Breast epithelium (tissue), 3 donors: ENCODE data around the gene DACH2.

ENCODE experiments used
- POLR2A ChIP-seq: fragments of 450-650 bp; IDR thresholded peaks from one replicate; pipeline ENCODE4 v1.6.1; 2016; ENCODE audit warnings: antibody characterized with exemption, mild to moderate bottlenecking, moderate library complexity
- POLR2AphosphoS5 ChIP-seq, 3 donors: sonication (generic); formaldehyde crosslinking; IDR thresholded peaks; one replicate each; pipeline ENCODE4 v1.6.1; 2017; ENCODE audit warnings: antibody characterized with exemption in 3 of 3
- TF ChIP-seq, protein P1 (sequence below), 3 donors: fragments of 450-650 bp; IDR thresholded peaks; one replicate each; pipeline ENCODE4 v1.5.1; 2016 to 2017; ENCODE audit warnings: antibody characterized with exemption in 3 of 3, mild to moderate bottlenecking in 3 of 3, moderate library complexity in 3 of 3

DNA sequence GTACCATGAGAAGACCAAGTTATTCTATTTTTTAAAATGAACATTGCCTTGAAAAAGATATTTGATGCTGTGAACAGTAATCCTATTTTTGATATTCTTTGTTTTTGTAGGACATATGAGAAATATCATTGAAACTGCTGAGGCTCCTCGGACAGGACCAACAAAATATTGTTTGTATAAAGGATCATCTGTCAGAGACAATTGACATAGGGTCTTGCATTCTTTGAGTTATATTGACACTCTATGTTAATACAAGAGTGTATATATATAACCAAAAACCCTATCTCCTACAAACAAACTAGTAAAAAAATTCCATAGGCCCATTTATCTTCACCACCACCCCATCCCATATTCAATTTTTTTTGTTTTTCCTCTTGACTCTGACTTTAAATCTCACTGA lies 222.7 kb downstream of the DACH2 start:
- TF ChIP-seq, protein P1, sequence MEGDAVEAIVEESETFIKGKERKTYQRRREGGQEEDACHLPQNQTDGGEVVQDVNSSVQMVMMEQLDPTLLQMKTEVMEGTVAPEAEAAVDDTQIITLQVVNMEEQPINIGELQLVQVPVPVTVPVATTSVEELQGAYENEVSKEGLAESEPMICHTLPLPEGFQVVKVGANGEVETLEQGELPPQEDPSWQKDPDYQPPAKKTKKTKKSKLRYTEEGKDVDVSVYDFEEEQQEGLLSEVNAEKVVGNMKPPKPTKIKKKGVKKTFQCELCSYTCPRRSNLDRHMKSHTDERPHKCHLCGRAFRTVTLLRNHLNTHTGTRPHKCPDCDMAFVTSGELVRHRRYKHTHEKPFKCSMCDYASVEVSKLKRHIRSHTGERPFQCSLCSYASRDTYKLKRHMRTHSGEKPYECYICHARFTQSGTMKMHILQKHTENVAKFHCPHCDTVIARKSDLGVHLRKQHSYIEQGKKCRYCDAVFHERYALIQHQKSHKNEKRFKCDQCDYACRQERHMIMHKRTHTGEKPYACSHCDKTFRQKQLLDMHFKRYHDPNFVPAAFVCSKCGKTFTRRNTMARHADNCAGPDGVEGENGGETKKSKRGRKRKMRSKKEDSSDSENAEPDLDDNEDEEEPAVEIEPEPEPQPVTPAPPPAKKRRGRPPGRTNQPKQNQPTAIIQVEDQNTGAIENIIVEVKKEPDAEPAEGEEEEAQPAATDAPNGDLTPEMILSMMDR (IDR thresholded peaks at IDR 0.05) = no peak
- TF ChIP-seq POLR2A (no peak), POLR2AphosphoS5 (IDR thresholded peaks at IDR 0.05) (no peak)
